ENCODE data around the gene RPLP2.

DNA sequence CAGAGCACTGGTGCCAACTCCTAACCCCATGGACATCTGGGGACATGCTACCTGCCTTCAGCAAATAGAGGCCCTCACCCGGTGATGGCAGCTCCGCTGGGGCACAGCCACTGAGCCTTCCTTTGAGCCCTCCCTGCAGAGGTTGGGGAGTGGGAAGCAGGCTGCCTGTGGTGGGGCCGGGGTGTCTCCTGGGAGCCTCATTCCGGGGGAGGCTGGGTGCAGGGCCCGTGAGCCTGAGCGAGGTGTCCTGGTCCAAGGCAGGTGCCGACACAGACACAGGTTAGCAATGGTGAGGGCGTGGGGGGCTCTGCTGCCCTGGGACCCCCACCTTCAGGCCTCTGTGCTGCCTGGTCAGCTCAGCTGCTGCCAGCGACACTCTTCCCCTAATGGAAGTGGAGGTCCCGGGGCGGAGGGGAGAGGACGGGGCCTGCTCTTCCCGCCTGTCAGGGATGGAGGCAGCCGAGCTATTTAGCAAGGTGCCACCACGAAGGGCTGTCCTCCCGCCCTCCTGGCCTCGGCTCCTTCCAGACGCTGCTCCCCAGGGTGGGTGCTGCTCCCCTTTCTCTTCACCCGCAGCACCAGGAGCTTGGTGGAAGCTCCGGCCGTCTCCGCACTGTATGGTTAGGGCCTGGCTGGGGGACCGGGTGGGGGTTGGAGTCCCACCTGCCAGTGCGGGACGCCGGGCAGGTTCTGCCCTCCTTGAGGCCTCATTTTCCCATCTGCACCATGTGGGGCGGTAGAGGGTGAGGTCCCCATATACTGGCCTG, 44.1 kb downstream of the RPLP2 start:
- no peak for TF ChIP-seq CREB1 (IDR thresholded peaks at IDR 0.05; ENCODE audit: low read depth)
- TF ChIP-seq TAF1 (IDR thresholded peaks at IDR 0.05; ENCODE audit: low read depth), result no peak
- TF ChIP-seq YY1 (IDR thresholded peaks at IDR 0.05; ENCODE audit: low read depth), result no peak
- no peak for TF ChIP-seq RAD21 (IDR thresholded peaks at IDR 0.05; ENCODE audit: low read depth)
- TF ChIP-seq, protein P1, sequence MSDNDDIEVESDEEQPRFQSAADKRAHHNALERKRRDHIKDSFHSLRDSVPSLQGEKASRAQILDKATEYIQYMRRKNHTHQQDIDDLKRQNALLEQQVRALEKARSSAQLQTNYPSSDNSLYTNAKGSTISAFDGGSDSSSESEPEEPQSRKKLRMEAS (IDR thresholded peaks at IDR 0.05), result no peak

All from Ishikawa (cell line).